Right lung (tissue), 5 donors: ENCODE data around the gene EML2. TPM values are rescaled to one million over a fixed set of nuclear protein-coding genes. Genes with fewer than 3 reads are reported as not detected.
A peak's percentile ranks its signal among the peaks of the same experiment; 100 is the strongest.
"Not testable (repeated sequence)": the region's sequence is repeated elsewhere in the genome, so short reads cannot be mapped to it uniquely, and the experiment has no call there.

Source experiments
- DNase-seq, 2 donors: peaks; one replicate each; pipeline ENCODE4 v3.0.0-alpha.2; 2013
- polyA plus RNA-seq, 5 donors: library from polyadenylated mRNA; unstranded; fragments of 120-200 nt; gene quantifications; one replicate each; pipeline versions ENCODE4 v1.2.1 to v1.2.3, GENCODE V29; 2013; ENCODE audit warnings: inconsistent platforms in 1 of 5, low replicate concordance in 1 of 5; ENCODE audit not compliant: insufficient read length in 5 of 5, insufficient read depth in 1 of 5

EML2 gene
- polyA plus RNA-seq, 5 donors = 24.3 to 31.4 (median 29.8) TPM

DNA sequence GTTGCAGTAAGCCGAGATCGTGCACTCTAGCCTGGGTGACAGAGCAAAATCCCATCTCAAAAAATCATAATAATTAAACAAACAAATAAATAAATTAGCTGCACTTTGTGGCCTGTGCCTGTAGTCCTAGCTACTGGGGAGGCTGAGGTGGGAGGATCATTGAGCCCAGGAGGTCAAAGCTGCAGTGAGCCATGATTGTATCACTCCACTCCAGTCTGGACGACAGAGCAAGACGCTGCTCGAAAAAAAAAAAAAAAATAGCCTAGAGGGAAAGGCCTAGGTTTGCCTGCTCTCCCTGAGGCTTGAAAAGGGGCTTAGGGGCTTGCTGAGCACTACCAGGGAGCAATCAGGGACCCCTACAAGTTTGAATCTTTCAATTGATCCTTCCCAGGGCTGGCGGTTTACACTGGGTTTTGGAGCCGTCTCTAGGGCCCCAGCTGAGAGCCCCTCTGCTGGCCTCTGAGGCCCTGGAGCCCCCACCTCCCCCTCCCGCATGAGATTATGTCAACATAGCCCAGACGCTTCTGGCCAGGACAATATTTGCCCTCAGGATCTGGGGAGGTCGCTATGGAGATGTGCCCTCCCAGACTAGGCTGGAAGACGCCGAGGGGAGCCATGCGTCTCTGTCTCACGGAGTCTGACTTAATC lies 18.4 kb upstream of the EML2 start:
- DNase-seq = no peak

DNA sequence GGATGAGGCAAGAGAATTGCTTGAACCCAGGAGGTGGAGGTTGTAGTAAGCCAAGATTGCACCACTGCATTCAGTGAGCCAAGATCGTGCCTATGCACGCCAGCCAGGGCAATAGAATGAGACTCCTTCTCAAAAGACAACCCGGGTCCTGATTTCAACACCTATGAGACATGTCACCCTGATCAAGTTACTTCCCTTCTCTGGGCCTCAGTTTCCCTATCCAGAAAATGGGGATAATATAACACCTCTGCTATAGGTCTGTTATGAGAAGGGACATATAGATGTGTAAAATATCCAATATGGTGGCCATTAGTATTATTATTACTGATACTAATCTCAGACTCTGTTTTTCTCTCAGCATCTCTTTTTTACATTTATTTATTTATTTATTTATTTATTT lies 15.9 kb upstream of the EML2 start:
- DNase-seq = no peak

DNA sequence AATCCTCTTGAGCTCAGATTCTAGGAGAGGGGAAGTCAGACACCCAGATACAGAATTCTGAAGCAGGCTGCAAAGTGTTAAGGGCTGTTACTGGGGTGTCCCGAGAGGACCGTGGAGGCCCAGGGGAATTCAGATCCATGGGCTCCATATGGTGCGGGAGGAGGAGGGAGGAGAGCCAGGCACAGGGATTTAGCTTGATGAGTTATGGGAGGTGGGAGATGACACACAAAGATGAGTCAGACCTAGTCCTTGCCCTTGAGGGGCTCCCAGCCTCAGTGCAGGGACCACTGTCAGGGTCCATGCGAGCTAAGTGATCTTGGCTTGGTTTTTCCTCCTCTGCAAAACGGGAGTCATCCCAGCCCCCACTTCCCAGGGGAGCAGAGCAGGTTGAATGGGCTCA lies 14.4 kb upstream of the EML2 start:
- no peak for DNase-seq

DNA sequence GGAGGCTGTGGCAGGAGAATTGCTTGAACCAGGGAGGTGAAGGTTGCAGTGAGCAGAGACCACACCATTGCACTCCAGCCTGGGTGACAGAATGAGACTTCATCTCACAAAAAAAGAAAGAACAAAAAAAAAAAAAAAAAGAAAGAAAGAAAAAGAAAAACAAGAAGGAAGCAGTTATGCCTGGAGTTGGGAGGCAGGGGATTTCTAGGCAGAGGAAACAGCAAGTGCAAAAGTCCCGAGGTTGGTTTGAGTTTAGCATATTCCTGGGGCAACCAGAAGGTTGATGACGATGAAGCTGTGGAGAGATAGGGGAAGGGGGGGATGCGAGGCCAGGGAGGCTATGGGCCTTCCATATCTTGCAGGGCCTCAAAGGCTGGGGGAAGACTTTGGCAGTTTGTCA lies 11.5 kb upstream of the EML2 start:
- DNase-seq = no peak

DNA sequence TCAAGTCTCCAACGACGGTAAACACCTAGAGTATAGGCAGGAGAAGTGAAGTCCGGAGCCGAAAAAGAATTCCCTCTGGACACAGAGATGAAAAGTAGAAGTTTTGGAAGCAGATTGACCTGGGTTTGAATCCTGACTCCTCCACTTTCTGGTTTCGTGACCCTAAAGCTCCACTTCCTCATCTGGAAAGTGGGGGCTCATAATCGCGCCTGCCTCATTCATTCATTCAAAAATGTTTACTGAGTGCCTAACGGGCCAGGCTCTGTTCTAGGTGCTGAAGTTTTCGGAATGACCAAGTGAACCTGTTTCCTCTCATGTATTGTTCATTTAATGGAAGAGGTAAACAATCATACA lies 7.1 kb upstream of the EML2 start:
- no peak for DNase-seq

DNA sequence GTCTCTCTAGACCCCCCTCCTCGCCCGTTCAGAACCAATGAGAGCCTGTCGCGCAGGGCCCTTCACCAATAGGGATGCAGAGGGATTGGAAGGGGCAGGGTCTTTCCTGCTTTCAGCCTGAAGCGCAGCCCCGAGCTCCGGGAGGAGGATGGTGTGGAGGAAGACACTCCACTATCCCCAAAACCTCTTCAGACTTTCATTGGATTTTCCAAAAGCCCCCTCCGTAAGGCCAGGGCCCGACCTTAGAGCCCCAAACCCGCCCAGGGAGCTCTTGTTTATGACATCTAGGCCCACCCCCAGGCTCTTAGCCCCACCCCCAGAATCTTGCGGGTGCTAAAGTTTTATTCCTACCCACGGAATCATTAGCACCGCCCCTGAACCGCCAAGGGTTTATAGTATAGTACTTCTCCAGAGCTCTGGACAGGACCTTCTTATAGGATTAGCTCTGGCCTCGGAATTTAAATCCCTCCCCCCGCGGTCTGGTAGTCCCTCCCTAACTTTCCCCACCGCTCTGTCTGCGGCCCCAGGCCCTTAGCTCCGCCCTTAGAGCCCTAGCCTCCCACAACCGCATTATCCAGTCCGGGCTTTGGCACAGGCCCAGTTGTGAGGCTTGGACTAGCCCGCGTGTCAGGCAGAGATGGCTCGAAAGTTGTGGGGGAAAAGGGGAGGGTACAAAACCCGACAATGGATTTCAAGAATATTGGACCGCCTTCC lies 6.6 kb upstream of the EML2 start:
- DNase-seq = peak in 1 of 2 donors; percentile 66

DNA sequence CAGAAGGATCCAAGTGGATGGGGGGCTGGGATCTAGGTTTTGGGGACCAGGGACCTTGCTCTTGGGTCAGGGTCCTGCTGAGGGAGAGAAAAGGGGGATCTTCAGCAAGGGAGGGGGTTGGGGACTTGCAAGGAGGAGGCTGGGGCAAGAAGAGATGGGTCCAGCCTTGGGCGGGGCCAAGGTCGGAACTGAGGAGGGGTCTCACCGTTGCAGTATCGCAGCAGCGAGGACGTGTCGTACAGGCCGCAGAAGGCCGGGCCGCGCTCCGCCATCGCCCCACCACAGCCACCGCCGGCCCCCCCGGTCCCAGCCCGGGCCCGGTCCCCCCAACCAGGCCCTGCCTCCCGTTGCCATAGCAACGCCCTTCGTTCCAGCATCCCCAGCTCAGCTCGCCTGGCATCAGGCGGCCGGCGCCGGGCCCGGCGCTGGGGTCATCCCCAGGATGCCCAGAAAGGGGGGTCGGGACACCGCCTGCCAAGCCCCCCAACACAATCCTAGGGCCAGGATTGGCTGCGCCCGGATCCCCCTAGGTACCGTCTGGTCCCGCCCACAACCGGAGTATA lies 6.0 kb upstream of the EML2 start:
- no peak for DNase-seq

DNA sequence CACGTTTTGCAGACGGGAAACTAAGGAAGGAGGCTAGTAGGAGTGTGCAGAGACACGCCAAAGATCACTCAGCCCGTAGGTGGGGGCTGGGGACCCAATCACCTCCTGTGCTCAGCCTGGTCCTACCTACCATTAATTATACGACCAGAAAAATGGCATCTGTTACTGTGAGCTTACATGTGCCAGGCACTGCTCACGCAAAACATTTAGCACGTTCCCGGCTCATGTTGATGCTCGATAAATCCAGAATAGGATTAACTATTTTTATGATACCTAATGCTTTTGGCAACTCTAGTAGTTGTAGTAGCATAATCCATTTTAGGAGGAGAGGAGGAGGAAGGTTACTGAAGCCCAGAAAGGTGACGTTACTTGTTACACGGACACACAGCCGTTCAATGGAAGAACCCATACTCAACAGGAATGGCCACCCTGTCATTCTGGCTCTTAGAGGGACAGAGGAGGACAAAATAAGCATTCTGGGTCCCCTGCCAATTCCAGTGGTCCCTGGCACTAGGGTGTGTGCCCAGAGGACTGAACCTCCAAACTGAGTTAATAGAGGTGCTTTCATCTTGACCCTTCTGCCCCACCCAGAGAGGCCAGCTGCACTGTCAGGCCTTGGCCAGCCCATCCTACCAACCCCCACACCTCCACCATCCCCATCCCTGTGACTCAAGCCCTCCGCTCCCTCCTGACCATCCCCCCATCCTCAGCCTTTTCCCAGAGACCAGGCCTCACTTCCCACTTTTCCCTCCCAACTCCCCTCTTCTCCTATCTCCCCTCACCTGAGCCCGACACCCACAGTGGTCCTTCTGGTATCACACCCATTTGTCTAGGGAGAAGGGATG lies 5.0 kb upstream of the EML2 start:
- DNase-seq = no peak

DNA sequence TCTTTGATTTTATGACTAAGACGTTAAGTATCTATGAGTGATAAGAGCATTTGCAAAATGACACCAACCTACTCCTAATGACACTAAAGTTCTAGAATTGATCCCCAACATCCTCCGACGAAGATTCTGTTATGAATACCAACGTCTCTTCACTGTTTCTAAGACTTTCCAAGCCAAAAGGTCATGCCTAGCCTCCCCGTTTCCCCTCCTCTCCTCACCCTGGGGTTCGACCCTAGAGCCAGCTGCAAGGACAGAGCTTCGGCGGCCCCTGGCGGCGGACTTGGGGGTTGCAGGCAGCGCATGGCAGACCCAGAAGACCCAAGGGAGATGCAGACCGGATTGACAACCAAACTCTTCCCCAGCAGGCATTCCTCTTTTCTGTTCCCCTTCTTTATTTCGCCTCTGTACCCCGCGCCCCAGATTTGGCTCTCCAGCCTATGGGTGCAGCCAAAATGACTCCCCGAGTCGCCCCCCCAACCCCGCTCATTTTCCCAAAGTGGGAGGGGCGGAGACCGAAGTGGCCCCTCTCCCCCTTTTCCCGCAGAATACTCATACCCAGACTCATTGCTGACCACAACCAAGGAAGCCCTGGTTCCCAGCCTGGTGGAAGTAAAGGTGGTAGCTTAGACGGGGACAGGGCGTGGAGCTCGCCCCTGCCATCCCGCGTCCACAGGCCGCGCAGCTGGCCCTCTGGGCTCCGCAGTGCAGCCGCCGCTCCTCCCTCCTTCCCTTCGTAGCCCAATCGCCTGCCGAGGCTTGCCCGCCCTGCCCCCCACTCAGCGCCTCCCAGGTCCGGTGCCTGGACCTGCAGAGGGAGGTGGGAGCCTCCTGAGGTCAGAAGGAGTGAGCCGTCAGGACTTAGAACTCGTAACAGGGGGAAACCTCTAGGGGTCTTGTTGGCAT lies 4.1 kb upstream of the EML2 start:
- DNase-seq = peak; percentile 64 to 80

DNA sequence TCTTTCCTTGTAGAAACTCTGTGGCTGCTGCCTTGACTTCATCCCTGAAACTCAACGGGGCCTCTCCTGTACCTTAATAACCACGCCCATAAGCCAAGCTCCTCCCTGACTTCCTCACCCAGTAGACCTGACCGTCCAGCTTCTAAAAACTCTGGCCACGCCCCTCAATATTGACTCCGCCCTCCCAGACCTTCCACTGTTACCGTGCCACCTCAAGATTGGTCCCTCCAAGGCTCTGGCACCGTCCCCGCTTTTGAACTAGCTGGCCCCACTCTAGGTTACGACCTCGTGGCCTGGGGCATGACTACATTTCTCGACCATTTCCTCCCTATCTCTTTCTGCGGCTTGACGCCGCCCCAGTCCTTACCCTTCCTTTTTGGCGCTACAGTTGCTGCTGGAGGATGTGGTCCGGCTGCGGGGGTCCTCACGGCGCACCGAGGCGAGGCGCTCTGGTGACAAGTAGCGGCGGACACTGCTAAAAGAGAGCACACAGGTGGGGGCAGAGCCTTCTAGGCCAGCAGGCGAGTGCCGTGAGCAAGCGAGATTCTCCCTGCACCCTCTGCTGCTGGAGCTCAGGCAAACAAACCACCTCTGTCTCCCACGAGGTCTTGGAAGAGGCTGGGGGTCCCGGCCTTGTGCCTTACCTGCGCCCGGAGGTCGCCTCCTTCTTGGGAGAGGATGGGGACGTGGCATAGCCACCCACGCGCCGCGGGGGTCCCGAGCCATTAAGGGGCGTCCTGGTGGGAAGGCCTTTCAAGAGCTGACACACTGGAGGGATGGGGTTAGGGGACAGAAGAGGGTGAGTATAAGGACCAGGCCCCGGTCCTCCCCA lies 2.3 kb upstream of the EML2 start:
- peak; percentile 52 to 55 for DNase-seq

DNA sequence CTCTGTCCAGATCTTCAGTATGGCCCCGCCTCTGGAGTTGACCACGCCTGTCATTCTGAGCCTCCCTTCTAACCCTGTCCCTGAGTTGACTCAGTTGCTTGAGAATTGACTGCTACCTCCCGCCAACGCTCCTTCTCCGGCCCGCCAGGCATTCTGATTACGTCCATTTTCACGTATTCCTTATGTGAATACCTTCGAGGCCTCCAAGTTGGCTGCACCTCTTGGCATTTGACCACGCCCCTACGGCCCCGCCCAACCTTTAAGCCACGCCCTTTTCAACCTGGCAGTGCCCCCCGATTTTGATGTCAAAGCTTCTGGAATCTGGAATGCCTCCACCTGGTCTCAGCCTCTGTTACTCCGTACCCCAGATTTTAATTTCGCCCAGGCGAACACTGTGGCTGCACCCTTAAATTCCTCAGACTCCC lies 1.7 kb upstream of the EML2 start:
- DNase-seq = no peak

DNA sequence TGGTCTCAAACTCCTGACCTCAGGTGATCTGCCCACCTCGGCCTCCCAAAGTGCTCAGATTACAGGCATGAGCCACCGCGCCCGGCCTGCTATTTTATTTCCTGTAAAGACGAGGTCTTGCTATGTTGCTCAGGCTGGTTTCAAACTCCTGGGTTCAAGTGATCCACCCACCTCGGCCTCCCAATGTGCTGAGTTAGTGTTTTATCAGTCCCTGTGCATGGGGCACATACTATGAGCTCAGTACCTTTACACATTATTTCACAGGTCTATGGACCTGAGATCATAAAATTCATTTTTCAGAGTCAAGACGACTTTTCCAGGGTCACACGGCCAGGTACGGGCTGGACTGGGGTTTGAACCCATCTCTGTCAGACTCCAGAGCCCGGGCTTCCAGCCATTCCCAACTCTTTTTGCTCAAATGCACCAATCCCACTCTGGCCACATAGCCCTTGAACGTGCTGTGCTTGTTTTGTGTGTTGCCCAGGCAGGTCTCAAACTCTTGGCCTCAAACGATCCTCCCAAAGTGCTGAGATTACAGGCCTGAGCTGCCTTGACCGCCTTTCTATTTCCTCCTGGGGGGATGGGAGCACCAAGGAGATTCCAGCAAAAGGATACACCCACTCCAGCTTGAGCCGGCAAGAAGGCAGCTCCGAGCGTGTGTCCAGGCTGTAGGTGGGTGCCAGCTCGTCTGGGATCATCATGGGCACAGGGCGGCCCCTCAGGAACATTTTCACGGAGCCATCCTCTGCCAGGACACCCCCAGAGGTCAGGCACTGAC lies 1.1 kb downstream of the EML2 start:
- no peak for DNase-seq

DNA sequence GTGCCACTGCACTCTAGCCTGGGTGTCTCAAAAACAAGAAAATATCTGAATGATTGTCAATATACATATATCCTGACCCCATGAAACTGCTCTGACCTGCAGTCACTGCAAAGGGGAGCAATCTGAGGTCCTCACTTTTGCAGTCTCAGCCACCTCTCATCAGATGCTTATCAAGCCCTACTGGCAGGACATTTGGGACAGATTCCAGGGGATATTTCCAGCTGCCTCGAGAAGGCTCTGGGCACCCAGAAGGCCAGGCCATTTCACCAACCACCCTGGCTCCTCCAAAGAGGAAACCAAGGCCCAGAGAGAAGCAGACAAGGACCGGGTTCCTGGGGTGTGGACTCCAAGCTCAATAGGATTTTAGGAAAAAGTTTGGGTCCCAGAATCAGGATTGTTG lies 2.3 kb downstream of the EML2 start:
- DNase-seq = no peak

DNA sequence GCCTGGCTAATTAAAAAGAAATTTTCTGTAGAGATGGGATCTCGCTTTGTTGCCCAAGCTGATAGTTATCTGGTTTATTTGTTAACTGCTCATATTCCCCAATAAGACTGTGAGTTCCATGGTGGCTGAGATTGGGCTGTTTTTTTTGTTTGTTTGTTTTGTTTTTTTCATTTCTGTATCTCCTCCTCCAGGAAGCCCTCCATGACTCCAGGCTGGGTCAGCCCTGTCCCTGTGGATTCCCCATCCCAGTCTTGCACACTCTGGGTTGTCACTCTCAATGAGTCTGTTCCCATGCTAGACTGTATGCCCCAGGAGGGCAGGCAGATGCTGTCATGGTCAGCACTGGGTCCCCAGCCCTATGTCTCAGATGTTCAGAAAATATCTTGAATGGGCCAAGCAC lies 2.9 kb downstream of the EML2 start:
- DNase-seq = no peak

DNA sequence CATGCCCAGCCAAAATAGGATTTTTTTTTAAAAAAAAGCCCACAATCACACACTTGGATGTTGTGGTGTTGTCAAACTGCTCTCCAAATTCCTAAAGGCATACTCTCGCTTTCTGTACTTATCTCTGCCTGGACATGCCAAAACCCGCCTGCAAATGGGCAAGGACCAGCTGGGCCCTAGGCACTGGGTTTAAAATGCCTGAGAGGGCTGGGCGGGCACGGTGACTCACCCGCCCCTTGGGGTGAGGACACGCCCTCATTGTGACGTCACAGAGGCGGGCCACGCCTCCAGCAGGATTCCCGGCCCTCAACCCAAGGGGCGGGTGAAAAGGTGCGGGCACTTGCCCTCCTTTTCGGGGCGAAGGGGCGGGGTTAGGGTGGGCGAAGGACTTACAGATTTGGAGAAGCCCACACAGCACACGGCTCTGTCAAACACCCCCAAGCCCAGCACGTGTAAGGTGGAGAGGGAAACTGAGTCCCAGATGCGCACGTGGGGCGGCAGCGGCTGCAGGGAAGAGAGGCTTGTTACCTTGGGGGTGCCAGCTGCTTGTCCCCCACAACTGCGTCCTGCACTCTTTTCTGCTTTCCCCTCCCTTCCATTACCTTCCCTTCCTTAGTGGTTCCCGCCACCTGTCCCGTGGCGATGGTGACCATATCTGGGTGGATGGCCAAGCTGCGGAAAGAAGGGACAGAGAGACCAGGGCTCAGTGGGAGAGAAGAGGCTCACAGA lies 6.6 kb downstream of the EML2 start:
- DNase-seq = peak; percentile 43 to 51

DNA sequence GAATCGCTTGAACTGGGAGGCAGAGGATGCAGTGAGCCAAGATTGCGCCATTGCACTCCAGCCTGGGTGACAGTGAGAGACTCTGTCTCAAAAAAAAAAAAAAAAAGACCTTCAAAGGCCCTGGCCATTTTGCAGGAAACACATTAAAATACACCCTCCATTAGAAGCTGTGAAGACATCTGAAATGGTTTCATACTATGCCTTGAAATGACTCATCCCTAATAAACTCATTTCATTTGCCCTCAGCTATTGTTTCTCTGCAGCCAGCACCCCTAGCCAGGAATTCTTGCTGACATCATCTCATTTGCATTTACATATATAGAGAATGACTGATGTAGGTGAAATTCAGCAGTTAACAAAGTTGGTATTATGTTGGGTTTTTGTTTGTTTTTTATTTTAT lies 8.7 kb downstream of the EML2 start:
- DNase-seq = no peak

DNA sequence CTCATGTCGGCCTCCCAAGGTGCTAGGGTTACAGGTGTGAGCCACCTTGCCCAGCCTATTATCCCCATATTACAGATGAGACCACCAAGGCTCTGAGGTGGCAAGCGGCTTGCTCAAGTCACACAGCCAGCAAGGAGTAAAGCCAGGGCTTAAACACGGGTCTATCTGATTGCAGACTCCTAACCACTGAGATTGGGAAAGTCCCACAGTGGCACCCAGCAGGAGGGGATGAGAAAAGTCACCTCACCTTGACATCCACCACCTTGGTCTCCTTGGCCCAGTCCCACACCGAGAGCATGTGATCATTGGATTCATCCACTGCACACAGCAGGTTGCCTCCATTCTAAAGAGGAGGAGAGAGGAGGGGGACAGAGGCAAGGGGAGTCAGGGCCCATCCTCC lies 9.5 kb downstream of the EML2 start:
- no peak for DNase-seq

DNA sequence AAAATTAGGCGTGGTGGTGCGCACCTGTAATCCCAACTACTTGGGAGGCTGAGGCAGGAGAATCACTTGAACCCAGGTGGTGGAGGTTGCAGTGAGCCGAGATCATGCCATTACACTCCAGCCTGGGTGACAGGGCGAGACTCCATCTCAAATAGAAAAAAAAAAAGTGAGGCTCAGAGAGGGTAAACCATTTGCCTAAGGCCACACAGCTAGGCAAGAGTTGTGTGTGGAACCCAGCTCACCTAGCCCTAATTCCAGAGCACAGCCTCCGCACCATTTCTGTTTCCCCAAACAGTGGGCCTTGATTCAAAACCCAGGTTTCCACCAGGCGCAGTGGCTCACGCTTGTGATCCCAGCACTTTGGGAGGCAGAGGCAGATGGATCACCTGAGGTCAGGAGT lies 11.0 kb downstream of the EML2 start:
- not testable (repeated sequence) for DNase-seq

DNA sequence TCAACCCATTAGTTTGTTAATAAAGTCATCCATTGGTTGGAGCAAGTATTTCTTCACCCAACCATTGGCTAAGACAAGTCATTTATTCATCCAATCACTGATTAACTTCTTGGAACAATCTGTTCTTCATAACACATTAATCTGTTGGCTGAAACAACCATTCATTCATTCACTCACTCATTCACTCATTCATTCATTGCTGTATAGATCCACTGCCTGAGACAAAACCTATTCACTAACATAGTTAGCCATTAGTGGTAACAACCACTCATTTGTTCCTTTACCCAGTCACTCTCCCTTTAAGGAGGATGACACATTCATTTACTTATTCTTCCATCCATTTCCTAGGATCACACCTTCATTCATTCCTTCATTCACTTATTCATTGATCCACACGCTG lies 15.2 kb downstream of the EML2 start:
- DNase-seq = no peak
